Heart left ventricle (tissue), 16 donors: ENCODE results near the gene CHD2. TPM values are rescaled to one million over a fixed set of nuclear protein-coding genes. Genes with fewer than 3 reads are reported as not detected.

Source experiments
- ATAC-seq, 4 donors: fragments of 200-7000 bp; cut with Tn5 transposase; one replicate each; pipeline ENCODE4 v1.9.1; 2020 to 2022; ENCODE audit warnings: moderate library complexity in 4 of 4, mild to moderate bottlenecking in 3 of 4, moderate number of reproducible peaks in 1 of 4
- DNase-seq, 5 donors: peaks; one replicate each; pipeline ENCODE4 v3.0.0-alpha.2; 2020
- H3K27ac ChIP-seq, 12 donors: fragments of 200-600 bp; sonication (generic) in 4 of 12; one replicate each; pipeline versions ENCODE4 v1.5.0 to v1.8.0; 2016 to 2022; ENCODE audit warnings: mild to moderate bottlenecking in 2 of 12
- H3K27me3 ChIP-seq, 9 donors: fragments of 200-600 bp; sonication (generic) in 2 of 9; one replicate each; pipeline versions ENCODE4 v1.5.1 to v1.8.0; 2016 to 2022; ENCODE audit warnings: mild to moderate bottlenecking in 3 of 9
- H3K36me3 ChIP-seq, 9 donors: fragments of 200-600 bp; sonication (generic) in 2 of 9; one replicate each; pipeline versions ENCODE4 v1.5.0 to v1.8.0; 2018 to 2022; ENCODE audit warnings: mild to moderate bottlenecking in 2 of 9
- H3K4me1 ChIP-seq, 12 donors: fragments of 200-600 bp; sonication (generic) in 4 of 12; one replicate each; pipeline versions ENCODE4 v1.5.0 to v1.8.0; 2016 to 2022; ENCODE audit warnings: mild to moderate bottlenecking in 3 of 12
- H3K4me3 ChIP-seq, 12 donors: fragments of 200-600 bp; sonication (generic) in 4 of 12; one replicate each; pipeline versions ENCODE4 v1.5.0 to v1.8.0; 2017 to 2022; ENCODE audit warnings: mild to moderate bottlenecking in 9 of 12, moderate library complexity in 4 of 12
- H3K9me3 ChIP-seq, 12 donors: fragments of 200-600 bp; sonication (generic) in 4 of 12; one replicate each; pipeline versions ENCODE4 v1.5.0 to v1.8.0; 2016 to 2022; ENCODE audit warnings: mild to moderate bottlenecking in 1 of 12
- CTCF ChIP-seq, 12 donors: fragments of 200-600 bp; sonication (generic) in 4 of 12; IDR thresholded peaks; one replicate each; pipeline versions ENCODE4 v1.5.0 to v1.8.0; 2018 to 2022; ENCODE audit warnings: antibody characterized with exemption in 12 of 12, mild to moderate bottlenecking in 5 of 12
- POLR2A ChIP-seq, 2 donors: fragments of 450-650 bp; IDR thresholded peaks; one replicate each; pipeline ENCODE4 v1.6.1; 2017; ENCODE audit warnings: antibody characterized with exemption in 2 of 2, mild to moderate bottlenecking in 2 of 2, moderate library complexity in 2 of 2
- WGBS, 4 donors: extraction: QIAGEN DNeasy Blood & Tissue Kit in 2 of 4; methylation state at CpG; one replicate each; pipeline versions ENCODE4 v1.1.5 to v1.1.7; 2013 to 2018; 5-methylcytosine and 5-hydroxymethylcytosine counted together
- intact Hi-C, 10 donors: fragments of 100-400 bp; cut with DNase I; formaldehyde crosslinking; loops; one replicate each; pipeline versions ENCODE4 v1.11.1 to v1.14.2; 2022
- polyA plus RNA-seq, 2 donors: library from polyadenylated mRNA; stranded (reverse); fragments of 200-250 nt; gene quantifications; one replicate each; pipeline ENCODE4 v1.2.3, GENCODE V29; 2013
- total RNA-seq, 9 donors: library from RNA; depleted of rRNA in 2 of 9; stranded (reverse); fragments of >200 nt in 2 of 9; fragmentation: NEBNext Ultra II Directional in 3 of 9; extraction: Animal tissue kit (Norgen Biotek cat#: 25700) in 3 of 9; gene quantifications; one replicate each; pipeline versions ENCODE4 v1.1.0 to v1.2.4, GENCODE V29; 2016 to 2023
- donor health status: ischemic (EF 13 %, LVEDD 7.1; RV severe dilation, severe dysfunction).
- donor health status: healthy with polysubstance abuse.
- donor health status: DM: no; HTN: yes; CAD: no.
- donor health status: DM: no; HTN: no; CAD: no.
- donor health status: ischemic (EF 25% LVEDD 6.9; RV normal size, moderate dysfunction).
- donor health status: ischemic (EF 25% LVEDD 5.7; RV mildly dilated, moderate dysfunction).
- donor health status: healthy.
- donor health status: DM: yes; HTN: yes; CAD: no.
- donor health status: ischemic (EF 35%, LVEDD 5.7; RV mildly dilated, moderate dysfunction).
- donor health status: nonischemic (EF 11% LVEDD 7.7; RV severe dilation, severe dysfunction).
- donor health status: DM: yes; HTN: yes; CAD: no.
- donor health status: PGD.
- donor health status: ischemic (EF 29% LVEDD 5.4; RV normal size, mild dysfunction).
- donor health status: nonischemic (EF 23%, LVEDD 6.1; RV moderate dilation, normal function).

The CHD2 gene
- total and polyA plus RNA-seq, 11 donors, result 23.1 to 76.8 (median 41.6) TPM

- 96 to 100% (median 98%) methylated on average over 1 of the region's 1 CpG for WGBS, 4 donors
- H3K4me3 ChIP-seq, result no peak overlapping the region
- intact Hi-C loops, result no loop called here
- DNase-seq (no peak), ATAC-seq (no peak)
- H3K9me3 ChIP-seq, result no peaks in the 10 kb centered on the region
- no peak overlapping the region for H3K27ac ChIP-seq
- H3K4me1 ChIP-seq, result peaks cover 0 to 38% (median 16%) of the 10 kb centered on the region in 12 donors
- no peak for TF ChIP-seq POLR2A (IDR thresholded peaks at IDR 0.05)
- no peak for TF ChIP-seq CTCF (IDR thresholded peaks at IDR 0.05)
- H3K27me3 ChIP-seq, result no peaks in the 10 kb centered on the region
- H3K36me3 ChIP-seq, result peaks cover 0 to 97% (median 94%) of the 10 kb centered on the region in 9 donors
Observed at GRCh38 chr15:92970656-92971055, 70.5 kb downstream of the CHD2 start.

GRCh38 chr15:92971081-92971480, 71.0 kb downstream of the CHD2 start:
- H3K27me3 ChIP-seq, result no peaks in the 10 kb centered on the region
- no peaks in the 10 kb centered on the region for H3K9me3 ChIP-seq
- no peak overlapping the region for H3K27ac ChIP-seq
- ATAC-seq (no peak), DNase-seq (no peak)
- H3K4me3 ChIP-seq, result no peak overlapping the region
- H3K4me1 ChIP-seq, result peaks cover 0 to 38% (median 18%) of the 10 kb centered on the region in 12 donors
- H3K36me3 ChIP-seq, result peaks cover 0 to 98% (median 94%) of the 10 kb centered on the region in 9 donors
- intact Hi-C loops, result no loop called here
- no peak for TF ChIP-seq POLR2A (IDR thresholded peaks at IDR 0.05)
- no peak for TF ChIP-seq CTCF (IDR thresholded peaks at IDR 0.05)
- 97 to 100% (median 98%) methylated on average over 1 of the region's 1 CpG for WGBS, 4 donors

GRCh38 chr15:92971713-92972112, 71.6 kb downstream of the CHD2 start:
- ATAC-seq, result no peak
- no peak for DNase-seq
- H3K4me1 ChIP-seq, result peaks cover 0 to 39% (median 18%) of the 10 kb centered on the region in 12 donors
- peak overlapping the region in 1 of 12 donors; percentile 26 for H3K27ac ChIP-seq
- intact Hi-C loops, result no loop called here
- H3K27me3 ChIP-seq, result no peaks in the 10 kb centered on the region
- no peak overlapping the region for H3K4me3 ChIP-seq
- no peaks in the 10 kb centered on the region for H3K9me3 ChIP-seq
- 78 to 95% (median 88%) methylated on average over 1 of the region's 1 CpG for WGBS, 4 donors
- TF ChIP-seq POLR2A (IDR thresholded peaks at IDR 0.05), result no peak
- no peak for TF ChIP-seq CTCF (IDR thresholded peaks at IDR 0.05)
- H3K36me3 ChIP-seq, result peaks cover 0 to 98% (median 96%) of the 10 kb centered on the region in 9 donors

- Histone ChIP-seq H3K27me3 (no peaks in the 10 kb centered on the region), H3K4me3 (peak overlapping the region in 1 of 12 donors; percentile 10), H3K4me1 (peaks cover 0 to 30% (median 8%) of the 10 kb centered on the region in 12 donors), H3K36me3 (peaks cover 0 to 98% (median 97%) of the 10 kb centered on the region in 9 donors), H3K27ac (peak overlapping the region in 11 of 12 donors; percentile 24 to 72 (median 40)), H3K9me3 (no peaks in the 10 kb centered on the region)
- TF ChIP-seq CTCF (IDR thresholded peaks at IDR 0.05), result no peak
- no peak for TF ChIP-seq POLR2A (IDR thresholded peaks at IDR 0.05)
- intact Hi-C loops, result no loop called here
- no peak for DNase-seq
- peak; percentile 70 to 88 (median 77) for ATAC-seq
- 59 to 68% (median 62%) methylated on average over 6 of the region's 6 CpGs for WGBS, 4 donors
Observed at GRCh38 chr15:92974183-92974915, 74.2 kb downstream of the CHD2 start.
